ENCODE data around the gene SPINT2.
A peak's percentile ranks its signal among the peaks of the same experiment; 100 is the strongest.
"Not testable (repeated sequence)": the region's sequence is repeated elsewhere in the genome, so short reads cannot be mapped to it uniquely, and the experiment has no call there.

SPINT2 gene

GRCh38 chr19:38234615-38235014 is 29.8 kb upstream of the SPINT2 start:
- DNase-seq (ENCODE audit: low spot score): no peak

GRCh38 chr19:38239816-38240215 is 24.6 kb upstream of the SPINT2 start:
- DNase-seq (ENCODE audit: low spot score): no peak

- DNase-seq (ENCODE audit: low spot score): no peak
These were observed 21.1 kb upstream of the SPINT2 start for GRCh38 chr19:38243279-38243673.

DNA sequence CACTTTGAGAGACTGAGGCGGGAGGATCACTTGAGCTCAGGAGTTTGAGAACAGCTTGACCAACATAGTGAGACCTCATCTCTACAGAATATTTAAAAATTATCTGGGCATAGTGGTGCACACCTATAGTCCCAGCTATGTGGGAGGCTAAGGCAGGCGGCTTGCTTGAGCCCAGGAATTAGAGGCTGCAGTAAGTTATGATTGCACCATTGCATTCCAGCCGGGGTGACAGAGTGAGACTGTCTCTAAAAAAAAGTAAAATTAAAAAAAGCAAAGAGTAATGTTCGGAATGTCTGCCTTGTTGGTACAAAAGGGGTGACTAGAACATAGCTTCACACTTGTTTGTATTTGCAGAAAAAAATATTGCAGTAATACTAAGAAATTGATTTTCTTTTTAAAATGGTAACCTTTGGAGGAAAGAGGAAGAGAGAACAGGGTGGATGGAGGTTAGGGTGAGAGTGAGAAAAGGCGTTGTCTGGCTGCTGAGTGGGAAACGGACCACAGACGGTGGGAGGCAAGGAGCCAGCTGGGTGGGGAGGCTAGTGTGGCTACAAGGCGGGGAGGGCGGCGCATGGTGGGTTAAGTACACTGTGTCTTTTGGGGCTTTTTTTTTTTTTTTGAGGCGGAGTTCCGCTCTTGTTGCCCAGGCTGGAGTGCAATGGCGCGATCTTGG is 18.4 kb upstream of the SPINT2 start:
- DNase-seq (ENCODE audit: low spot score): no peak

DNA sequence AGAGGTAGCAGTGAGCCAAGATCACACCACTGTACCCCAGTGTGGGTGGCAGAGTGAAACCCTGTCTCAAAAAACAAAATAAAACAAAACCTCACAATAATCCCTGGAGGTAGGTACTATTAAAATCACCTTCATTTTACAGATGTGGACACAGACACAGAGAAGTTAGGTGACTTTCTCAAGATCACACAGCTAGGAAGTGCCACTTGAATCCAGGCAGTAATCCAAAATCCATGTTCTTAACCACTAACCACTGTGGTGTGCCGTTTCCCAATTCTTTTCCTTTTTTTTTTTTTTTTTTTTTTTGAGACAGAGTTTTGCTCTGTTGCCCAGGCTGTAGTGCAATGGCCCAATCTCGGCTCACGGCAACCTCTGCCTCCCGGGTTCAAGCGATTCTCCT is 17.2 kb upstream of the SPINT2 start:
- no peak for DNase-seq (ENCODE audit: low spot score)

GRCh38 chr19:38247734-38248268 is 16.6 kb upstream of the SPINT2 start:
- no peak for DNase-seq (ENCODE audit: low spot score)

GRCh38 chr19:38248421-38248820 is 16.0 kb upstream of the SPINT2 start:
- no peak for DNase-seq (ENCODE audit: low spot score)

DNA sequence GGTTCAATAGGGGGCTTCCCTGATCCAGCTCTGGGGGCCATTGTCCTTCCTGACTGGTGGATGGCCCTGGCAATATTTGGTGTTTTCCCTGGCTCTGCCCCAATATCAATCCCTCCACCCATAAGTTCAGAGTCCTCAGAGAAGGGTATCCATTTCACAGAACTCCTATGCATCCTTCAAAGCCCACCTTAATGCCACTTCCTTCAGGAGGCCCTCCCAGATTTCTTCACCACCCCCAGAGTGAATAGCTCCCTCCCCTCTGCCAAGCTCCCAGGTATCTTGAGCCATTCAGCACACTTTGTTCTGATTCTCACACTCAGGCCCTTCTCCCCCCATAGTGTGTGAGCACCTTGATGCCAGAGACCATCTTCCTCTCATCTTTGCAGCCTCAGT is 13.9 kb upstream of the SPINT2 start:
- no peak for DNase-seq (ENCODE audit: low spot score)

- DNase-seq (ENCODE audit: low spot score): no peak
These were observed 13.4 kb upstream of the SPINT2 start for GRCh38 chr19:38250821-38251563.

DNA sequence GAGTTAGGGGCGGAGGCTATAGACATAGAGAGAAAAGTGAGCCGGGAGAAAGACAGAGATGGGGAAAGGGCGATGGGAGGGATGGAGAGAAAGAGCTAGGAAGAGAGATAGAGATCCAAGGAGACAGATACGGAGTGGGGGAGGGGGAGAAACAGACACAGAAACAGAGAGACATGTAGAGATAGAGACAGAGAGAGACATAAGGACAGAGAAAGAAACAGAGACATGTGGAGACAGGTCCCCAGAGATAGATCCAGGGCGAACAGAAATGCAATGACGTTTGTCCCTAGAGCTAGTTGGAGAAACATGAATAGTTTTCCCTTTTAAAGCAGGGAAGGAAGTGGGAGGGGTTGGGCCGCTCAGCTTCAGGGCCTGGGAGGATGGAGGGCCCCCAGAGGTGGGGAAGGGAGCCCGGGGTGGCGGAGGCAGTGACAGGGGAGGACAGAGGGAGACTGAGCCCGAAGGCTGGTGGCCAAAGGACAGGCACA is 12.8 kb upstream of the SPINT2 start:
- DNase-seq (ENCODE audit: low spot score): no peak

- no peak for DNase-seq (ENCODE audit: low spot score)
These were observed 12.0 kb upstream of the SPINT2 start for GRCh38 chr19:38252385-38252784.

DNA sequence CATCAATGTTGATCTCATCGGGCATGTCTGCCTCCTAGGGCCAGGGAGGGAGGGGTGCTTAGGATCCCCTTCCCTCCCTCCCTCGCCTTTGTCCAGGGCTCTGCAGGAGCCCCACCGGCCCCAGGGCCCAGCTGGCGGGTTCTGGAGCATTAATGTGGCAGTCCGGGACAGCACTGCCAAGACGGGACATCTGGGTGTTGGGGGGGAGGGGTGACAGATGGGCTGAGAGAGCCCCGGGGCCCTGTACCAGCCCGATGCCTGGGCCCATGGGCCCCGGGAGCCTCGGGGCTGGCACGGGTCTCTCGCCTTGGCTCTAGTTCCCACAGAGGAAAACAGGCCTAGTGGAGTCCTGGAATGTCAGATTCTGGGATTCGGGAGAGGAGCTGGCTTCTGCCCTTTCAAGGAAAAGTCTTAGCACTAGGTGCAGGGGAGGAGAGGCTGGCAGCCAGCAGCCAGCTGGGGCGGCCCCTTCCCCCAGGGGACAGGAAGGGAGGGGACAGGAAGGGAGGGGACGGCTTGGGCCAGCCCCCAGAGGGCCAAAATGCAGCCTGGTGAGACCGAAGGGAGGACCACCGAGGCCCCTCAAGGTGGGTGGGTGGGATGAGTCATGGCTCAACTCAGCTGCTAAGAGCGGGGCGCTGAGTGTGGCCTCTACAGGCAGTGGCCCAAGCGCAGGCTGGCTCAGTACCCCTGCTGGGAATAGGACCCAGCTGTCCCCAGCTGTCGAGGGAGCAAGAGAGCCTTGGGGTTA is 11.3 kb upstream of the SPINT2 start:
- no peak for DNase-seq (ENCODE audit: low spot score)

DNA sequence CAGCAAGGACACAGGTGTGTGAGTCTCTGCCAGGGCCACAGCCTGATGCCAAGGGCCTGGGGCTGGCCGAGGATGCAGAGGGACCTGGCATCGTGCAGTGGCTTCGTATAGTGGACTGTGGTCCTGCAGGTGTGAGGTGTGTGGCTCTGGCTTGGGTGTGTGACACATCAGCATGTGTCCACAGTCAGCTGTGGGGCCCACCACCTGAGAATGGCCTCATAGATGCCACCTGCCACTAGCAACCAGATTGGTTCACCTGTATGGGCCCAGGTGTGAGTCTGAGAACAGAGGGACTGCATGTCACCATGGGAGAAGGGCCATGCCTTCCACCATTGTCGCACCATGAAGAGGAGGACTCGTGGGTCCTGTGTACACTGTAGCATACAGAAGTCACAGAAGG is 10.6 kb upstream of the SPINT2 start:
- DNase-seq (ENCODE audit: low spot score): no peak

DNA sequence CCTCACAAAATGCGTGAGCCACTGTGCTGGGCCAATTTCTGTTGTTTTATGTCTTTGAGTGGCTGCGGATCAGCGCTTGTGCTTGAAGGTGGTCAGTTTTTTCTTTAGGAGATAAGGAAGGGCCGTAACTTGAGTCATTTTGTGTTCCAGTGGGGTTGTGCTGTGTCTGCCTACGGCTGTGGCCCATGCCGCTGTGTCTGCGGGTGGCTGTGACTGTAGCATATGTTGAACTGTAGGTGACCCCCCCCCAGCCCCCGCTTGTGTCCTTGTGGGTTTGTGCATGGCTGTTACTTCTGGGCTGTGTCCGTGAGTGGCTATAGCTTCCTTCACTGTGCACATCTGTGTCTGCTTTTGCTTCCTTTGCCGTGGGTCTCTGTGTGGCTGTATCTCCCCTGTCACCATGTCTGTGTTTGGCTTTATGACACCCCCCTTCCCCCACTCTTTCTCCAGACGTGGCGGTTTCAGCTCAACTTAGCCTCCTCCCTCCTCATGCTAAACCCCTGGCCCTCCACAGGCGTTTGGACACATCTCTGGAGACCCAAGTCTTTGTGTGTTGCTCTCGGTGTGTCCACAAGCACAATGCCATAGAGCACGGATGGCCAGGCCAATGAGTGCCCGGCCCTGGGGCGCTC is 8.9 kb upstream of the SPINT2 start:
- DNase-seq (ENCODE audit: low spot score): peak; percentile 39

DNA sequence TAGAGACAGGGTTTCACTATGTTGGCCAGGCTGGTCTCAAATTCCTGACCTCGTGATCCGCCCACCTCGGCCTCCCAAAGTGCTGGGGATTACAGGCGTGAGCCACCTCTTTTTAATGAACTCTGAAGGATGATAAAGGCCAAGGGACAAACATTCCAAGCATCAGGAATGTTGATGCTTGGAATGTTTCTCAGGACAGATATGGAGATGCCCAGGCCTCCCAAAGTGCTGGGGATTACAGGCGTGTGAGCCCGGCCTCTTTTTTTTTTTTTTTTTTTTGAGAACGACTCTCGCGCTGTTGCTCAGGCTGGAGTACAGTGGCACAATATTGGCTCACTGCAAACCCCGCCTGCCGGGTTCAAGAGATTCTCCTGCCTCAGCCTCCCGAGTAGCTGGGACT is 2.4 kb upstream of the SPINT2 start:
- DNase-seq (ENCODE audit: low spot score): not testable (repeated sequence)

GRCh38 chr19:38262585-38263268 is 1.6 kb upstream of the SPINT2 start:
- DNase-seq (ENCODE audit: low spot score): no peak

DNA sequence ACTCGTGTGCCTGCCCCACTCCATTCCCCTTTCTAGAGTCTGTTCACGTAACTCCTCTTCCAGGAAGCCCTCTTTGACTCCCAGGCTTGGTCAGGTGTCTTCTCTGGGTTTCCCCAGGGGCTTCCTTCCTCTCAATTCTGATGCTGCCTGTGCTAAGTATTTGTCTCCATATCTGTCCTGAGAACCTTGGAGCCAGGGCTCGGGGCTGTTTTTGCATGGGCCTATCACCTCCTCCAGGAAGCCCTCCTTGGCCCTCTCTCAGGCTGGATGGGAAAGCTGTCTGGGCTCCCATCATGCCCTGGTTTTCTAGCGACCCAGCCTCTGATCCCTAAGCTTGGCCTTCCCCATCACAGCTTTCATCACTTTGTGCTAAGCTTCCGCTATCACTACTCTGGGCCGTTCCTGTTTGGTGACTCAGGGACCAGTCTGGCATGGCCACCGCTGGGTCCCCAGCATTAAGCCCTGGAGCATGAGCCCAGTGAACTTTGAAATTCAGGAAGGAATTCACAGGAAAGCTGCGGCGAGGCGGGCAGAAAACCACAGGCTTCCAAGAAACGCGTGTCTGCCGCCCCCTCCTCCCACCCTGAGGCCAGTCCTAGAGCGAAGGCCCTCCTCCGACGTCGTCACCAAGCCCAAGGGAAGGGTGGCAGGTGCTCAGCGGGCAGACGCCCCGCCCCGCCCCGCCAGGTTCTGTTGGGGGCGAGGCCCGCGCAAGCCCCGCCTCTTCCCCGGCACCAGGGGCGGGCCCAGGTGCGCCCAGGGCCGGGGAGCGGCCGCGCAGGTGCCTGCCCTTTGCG is 486 bp upstream of the SPINT2 start:
- DNase-seq (ENCODE audit: low spot score): no peak

DNA sequence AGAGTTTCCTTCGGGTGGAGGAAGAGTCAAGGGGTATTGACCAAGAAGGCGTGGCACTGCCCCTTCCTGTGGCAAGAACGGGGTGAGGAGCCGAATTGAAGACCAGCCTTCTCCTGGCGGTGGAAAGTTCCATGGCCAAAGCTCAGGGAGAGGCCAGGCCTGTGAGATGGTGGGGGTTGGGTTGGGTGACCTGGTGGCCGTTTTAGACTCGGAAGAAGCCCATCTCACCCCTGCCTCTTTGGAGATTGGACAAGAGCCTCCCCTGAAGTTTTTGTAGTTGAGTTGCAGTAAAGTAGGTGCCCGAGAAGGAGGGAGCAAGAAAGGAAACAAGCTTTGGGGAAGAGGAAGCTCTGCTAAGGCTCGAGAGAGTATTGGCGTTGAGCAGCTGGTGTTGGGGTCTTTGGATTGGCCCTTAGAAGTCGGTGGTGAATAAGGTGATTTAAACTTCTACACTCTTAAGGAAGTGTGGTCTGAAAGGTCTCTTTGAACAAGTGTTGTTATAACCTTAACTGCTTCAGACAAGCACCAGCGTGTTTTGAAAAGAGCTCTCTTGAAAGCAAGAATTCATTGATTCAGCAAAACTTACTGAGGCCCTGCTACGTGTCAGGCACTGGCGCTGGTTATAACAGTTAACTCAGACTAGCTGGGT is 964 bp downstream of the SPINT2 start:
- DNase-seq (ENCODE audit: low spot score): no peak

DNA sequence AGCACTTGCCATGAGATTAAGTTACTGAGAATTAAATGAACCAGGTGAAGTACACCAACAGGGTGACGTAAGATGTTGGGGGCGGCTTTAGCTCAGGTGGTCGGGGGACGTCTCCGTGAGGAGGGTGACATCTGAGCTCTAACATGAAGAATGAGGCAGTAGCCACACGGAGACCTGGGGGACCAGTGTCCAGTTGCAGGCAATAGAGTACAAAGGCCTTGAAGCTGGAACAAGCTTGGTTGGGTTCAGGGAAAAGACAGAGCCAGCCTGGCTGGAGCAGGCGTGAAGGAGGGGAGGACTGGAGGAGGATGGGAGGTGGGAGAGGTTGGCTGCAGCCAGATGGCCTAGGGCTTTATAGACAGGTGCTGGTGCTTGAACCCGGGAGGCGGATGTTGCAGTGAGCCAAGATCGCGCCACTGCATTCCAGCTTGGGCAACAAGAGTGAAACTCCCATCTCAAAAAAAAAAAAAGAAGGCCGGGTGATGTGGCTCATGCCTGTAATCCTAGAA is 1.6 kb downstream of the SPINT2 start:
- DNase-seq (ENCODE audit: low spot score): no peak
